H1 (cell line): ENCODE data around the gene RAD51D. TPM values are rescaled to one million over a fixed set of nuclear protein-coding genes. Genes with fewer than 3 reads are reported as not detected.

Source experiments
- CTCF ChIA-PET: fragments of 300-600 bp; sonication (Branson Sonifier 250); formaldehyde crosslinking; loops from one replicate; lab custom pipeline; 2021; ENCODE audit not compliant: partially characterized antibody; lab: Charles Lee
- POLR2A ChIA-PET: fragments of 300-600 bp; sonication (Branson Sonifier 250); formaldehyde crosslinking; loops from one replicate; lab custom pipeline; 2021; ENCODE audit warnings: inconsistent platforms; ENCODE audit not compliant: partially characterized antibody; lab: Charles Lee
- DNase-seq, 2 experiments: peaks; one replicate each; pipeline versions ENCODE4 v3.0.0 to v3.0.0-alpha.2; 2010 to 2022; ENCODE audit warnings: low spot score in 2 of 2, low read depth in 1 of 2, mixed read lengths in 1 of 2
- FAIRE-seq: peaks from 2 replicates; lab custom pipeline; 2011; peaks lifted over from hg19 to GRCh38; lab: Jason Lieb, UNC
- H2AFZ ChIP-seq: 2 replicates; pipeline ENCODE4 v1.8.1; 2012; ENCODE audit warnings: low read length, inconsistent platforms
- H2AK5ac ChIP-seq: 2 replicates; pipeline ENCODE4 v1.6.1; 2013; ENCODE audit warnings: low read depth, low read length
- H2BK120ac ChIP-seq: replicated peaks from 2 replicates; pipeline ENCODE3; 2013; ENCODE audit warnings: low read depth, low read length, inconsistent platforms
- H2BK12ac ChIP-seq: 2 replicates; pipeline ENCODE4 v1.6.1; 2013; ENCODE audit warnings: low read depth, low read length
- H2BK15ac ChIP-seq: 2 replicates; pipeline ENCODE4 v1.6.1; 2013; ENCODE audit warnings: low read length
- H2BK20ac ChIP-seq: 2 replicates; pipeline ENCODE4 v1.6.1; 2013; ENCODE audit warnings: low read length
- H2BK5ac ChIP-seq: 2 replicates; pipeline ENCODE4 v1.6.1; 2013; ENCODE audit warnings: low read depth, low read length
- H3K14ac ChIP-seq: 2 replicates; pipeline ENCODE4 v1.6.1; 2013; ENCODE audit warnings: inconsistent platforms; ENCODE audit not compliant: insufficient read length
- H3K18ac ChIP-seq: 2 replicates; pipeline ENCODE4 v1.6.1; 2013; ENCODE audit warnings: low read length; ENCODE audit errors: extremely low read depth
- H3K23ac ChIP-seq: 2 replicates; pipeline ENCODE4 v1.6.1; 2013; ENCODE audit warnings: inconsistent platforms; ENCODE audit not compliant: insufficient read length
- H3K23me2 ChIP-seq: 2 replicates; pipeline ENCODE4 v1.6.1; 2013; ENCODE audit warnings: low read depth, low read length
- H3K27ac ChIP-seq: 2 replicates; pipeline ENCODE4 v1.6.1; 2011; ENCODE audit warnings: low read depth, low read length, inconsistent platforms
- H3K27me3 ChIP-seq, 4 experiments: replicated peaks in 1 of 4; 1 replicate in 1 of 4; 2 replicates in 3 of 4; pipeline versions ENCODE4 v1.6.1 to v1.8.1; 2011 to 2013; ENCODE audit warnings: low read length in 3 of 4, mild to moderate bottlenecking in 3 of 4, inconsistent platforms in 2 of 4, mixed read lengths in 2 of 4, moderate library complexity in 1 of 4; ENCODE audit not compliant: control insufficient read depth in 3 of 4, insufficient read depth in 3 of 4; ENCODE audit errors: extremely low read depth in 1 of 4
- H3K36me3 ChIP-seq, 4 experiments: 2 replicates each; pipeline versions ENCODE4 v1.6.1 to v1.8.1; 2011 to 2013; ENCODE audit warnings: mild to moderate bottlenecking in 4 of 4, low read length in 3 of 4, moderate library complexity in 2 of 4, control low read depth in 1 of 4, inconsistent platforms in 1 of 4; ENCODE audit not compliant: insufficient read depth in 4 of 4, control insufficient read depth in 2 of 4
- H3K4ac ChIP-seq: replicated peaks from 2 replicates; pipeline ENCODE3; 2013; ENCODE audit warnings: low read length, low read depth, mixed read lengths, inconsistent platforms; ENCODE audit not compliant: insufficient read length
- H3K4me1 ChIP-seq, 4 experiments: replicated peaks in 1 of 4; 1 replicate in 1 of 4; 2 replicates in 3 of 4; pipeline versions ENCODE4 v1.6.1 to v1.8.1; 2011 to 2013; ENCODE audit warnings: low read length in 3 of 4, inconsistent platforms in 2 of 4, mixed read lengths in 1 of 4; ENCODE audit not compliant: insufficient read depth in 4 of 4, control insufficient read depth in 3 of 4
- H3K4me2 ChIP-seq, 2 experiments: 2 replicates each; pipeline versions ENCODE4 v1.6.1 to v1.8.1; 2011 to 2013; ENCODE audit warnings: low read depth in 2 of 2, low read length in 2 of 2, control low read depth in 1 of 2, inconsistent platforms in 1 of 2, mild to moderate bottlenecking in 1 of 2; ENCODE audit not compliant: insufficient read depth in 1 of 2
- H3K4me3 ChIP-seq, 4 experiments: fragments of 200-600, 300-600 bp in 1 of 4; sonication (generic), shearing (Covaris generic), sonication (Bioruptor Twin) in 1 of 4; 2 replicates each; pipeline versions ENCODE4 v1.5.1 to v1.8.1; 2011 to 2016; ENCODE audit warnings: low read length in 4 of 4, low read depth in 3 of 4, control low read depth in 2 of 4, inconsistent platforms in 2 of 4, mild to moderate bottlenecking in 2 of 4, mixed read lengths in 1 of 4, moderate library complexity in 1 of 4; ENCODE audit not compliant: insufficient read depth in 2 of 4; ENCODE audit errors: extremely low read depth in 1 of 4
- H3K56ac ChIP-seq: replicated peaks from 2 replicates; pipeline ENCODE3; 2013; ENCODE audit warnings: low read depth, mild to moderate bottlenecking, mixed read lengths, low read length, inconsistent platforms; ENCODE audit not compliant: insufficient read length
- H3K79me1 ChIP-seq: 2 replicates; pipeline ENCODE4 v1.6.1; 2013; ENCODE audit warnings: low read depth, low read length, control low read depth
- H3K79me2 ChIP-seq, 2 experiments: 2 replicates each; pipeline versions ENCODE4 v1.6.1 to v1.8.1; 2012 to 2013; ENCODE audit warnings: low read length in 2 of 2, mild to moderate bottlenecking in 2 of 2, inconsistent platforms in 1 of 2; ENCODE audit not compliant: insufficient read depth in 2 of 2, control insufficient read depth in 1 of 2
- H3K9ac ChIP-seq, 4 experiments: replicated peaks in 1 of 4; 1 replicate in 1 of 4; 2 replicates in 3 of 4; pipeline versions ENCODE4 v1.6.1 to v1.8.1; 2011 to 2013; ENCODE audit warnings: low read depth in 3 of 4, low read length in 3 of 4, control low read depth in 2 of 4, mild to moderate bottlenecking in 2 of 4, moderate library complexity in 2 of 4, inconsistent platforms in 1 of 4; ENCODE audit errors: extremely low read depth in 1 of 4
- H3K9me3 ChIP-seq, 2 experiments: 2 replicates each; pipeline versions ENCODE4 v1.6.1 to v1.8.1; 2012 to 2013; ENCODE audit warnings: mild to moderate bottlenecking in 2 of 2, moderate library complexity in 2 of 2, control low read depth in 1 of 2, inconsistent platforms in 1 of 2, low read depth in 1 of 2, low read length in 1 of 2, mixed read lengths in 1 of 2; ENCODE audit not compliant: insufficient read depth in 2 of 2
- H4K20me1 ChIP-seq, 2 experiments: replicated peaks in 1 of 2; 2 replicates each; pipeline versions ENCODE3 to v1.8.1; 2011 to 2013; ENCODE audit warnings: inconsistent platforms in 2 of 2, low read length in 2 of 2, mild to moderate bottlenecking in 1 of 2; ENCODE audit not compliant: insufficient read depth in 2 of 2, control insufficient read depth in 1 of 2
- H4K5ac ChIP-seq: 2 replicates; pipeline ENCODE4 v1.6.1; 2013; ENCODE audit warnings: low read length, low read depth, mixed read lengths, inconsistent platforms; ENCODE audit not compliant: insufficient read length
- H4K8ac ChIP-seq: 2 replicates; pipeline ENCODE4 v1.8.0; 2013; ENCODE audit warnings: mild to moderate bottlenecking, moderate library complexity, low read length, inconsistent platforms; ENCODE audit not compliant: insufficient read depth; ENCODE audit errors: extremely low read depth
- H4K91ac ChIP-seq: replicated peaks from 2 replicates; pipeline ENCODE3; 2013; ENCODE audit warnings: low read length, mixed read lengths, inconsistent platforms; ENCODE audit not compliant: insufficient read length
- CHD2 ChIP-seq: IDR thresholded peaks from 2 replicates; pipeline ENCODE4 v1.6.1; 2012; ENCODE audit warnings: low read length, improper control_type of control experiment
- CREB1 ChIP-seq: IDR thresholded peaks from 2 replicates; pipeline ENCODE4 v1.6.1; 2012; ENCODE audit warnings: inconsistent platforms
- EZH2 ChIP-seq: fragments of 200-600 bp; sonication (generic); IDR thresholded peaks from 2 replicates; pipeline ENCODE4 v1.7.1; 2012; ENCODE audit warnings: low read depth, mild to moderate bottlenecking, moderate library complexity, low read length, inconsistent platforms; ENCODE audit not compliant: severe bottlenecking
- KDM5A ChIP-seq: fragments of 200-600 bp; IDR thresholded peaks from 2 replicates; pipeline ENCODE4 v1.7.1; 2012; ENCODE audit warnings: mild to moderate bottlenecking, low read length, inconsistent platforms, mixed read lengths
- POLR2AphosphoS5 ChIP-seq: IDR thresholded peaks from 2 replicates; pipeline ENCODE4 v1.6.1; 2011; ENCODE audit warnings: low read depth, low read length
- SIRT6 ChIP-seq: IDR thresholded peaks from one replicate; pipeline ENCODE4 v1.7.1; 2012; ENCODE audit warnings: low read length, inconsistent platforms
- SP1 ChIP-seq: IDR thresholded peaks from 2 replicates; pipeline ENCODE4 v1.6.1; 2011; ENCODE audit warnings: low read depth, low read length
- TBP ChIP-seq: IDR thresholded peaks from 2 replicates; pipeline ENCODE4 v1.6.1; 2011; ENCODE audit warnings: low read depth, low read length, improper control_type of control experiment
- TCF12 ChIP-seq: IDR thresholded peaks from 2 replicates; pipeline ENCODE4 v1.6.1; 2011; ENCODE audit warnings: low read depth, mild to moderate bottlenecking, low read length
- WGBS, 2 experiments: shearing (Covaris generic) in 1 of 2; methylation state at CpG; one replicate each; pipeline versions ENCODE4 v1.1.6 to v1.1.7; 2013 to 2015; ENCODE audit warnings: low lambda C conversion rate in 2 of 2, mixed read lengths in 2 of 2, inconsistent platforms in 1 of 2, low coverage in 1 of 2, missing lambda C conversion rate in 1 of 2; ENCODE audit not compliant: insufficient replicate concordance in 2 of 2, insufficient coverage in 1 of 2, insufficient read length in 1 of 2; ENCODE audit errors: extremely low coverage in 1 of 2, missing lambda C conversion rate in 1 of 2; 5-methylcytosine and 5-hydroxymethylcytosine counted together
- polyA plus RNA-seq, 7 experiments: library from polyadenylated mRNA; depleted of rRNA in 3 of 7; stranded (reverse) in 5 of 7; unstranded in 2 of 7; fragments of >200 nt in 5 of 7; fragments of 200-250 nt in 2 of 7; gene quantifications; 1 replicate in 5 of 7; 2 replicates in 1 of 7; 4 replicates in 1 of 7; pipeline versions ENCODE4 v1.2.1 to v1.2.3, GENCODE V29; 2011 to 2013; ENCODE audit warnings: missing spikeins in 2 of 7, mixed read lengths in 2 of 7
- total RNA-seq: library from RNA; stranded (reverse); fragmentation: NEBNext Ultra II Directional; extraction: Animal tissue kit (Norgen Biotek cat#: 25700); gene quantifications from 2 replicates; pipeline ENCODE4 v1.2.1, GENCODE V29; 2021

RAD51D gene
- total and polyA plus RNA-seq, 2 of the 8 experiments (the other 6 are each of a cell fraction or from before 2014, with no cell fraction given): 10.2 to 12.9 TPM

GRCh38 chr17:35147375-35147905, 27.8 kb upstream of the RAD51D start, which contains the start of gene UNC45B:
UNC45B (plus strand) TSS chr17:35147817; CDS start chr17:35148264, 447 bp downstream.
- DNase-seq: no peak
- Histone ChIP-seq H3K79me1 (no peaks in the 10 kb centered on the region), H3K18ac (no peak within 1 kb of the TSS; the same call in 1 of the 2 replicates), H3K23ac (no peak within 1 kb of the TSS), H3K79me2 (no peaks in the 10 kb centered on the region), H3K4me2 (no peak within 1 kb of the TSS), H2BK12ac (peak within 1 kb of the TSS; percentile 9; the same call in 1 of the 2 replicates)
- TF ChIP-seq TBP (no peak), EZH2 (no peak), CREB1 (no peak), TCF12 (no peak), SP1 (no peak), KDM5A (no peak), SIRT6 (no peak), CHD2 (no peak), POLR2AphosphoS5 (no peak)
- TF ChIP-seq, all 59 proteins: peak for 0
- Histone ChIP-seq H3K14ac (no peak within 1 kb of the TSS), H2BK120ac (no peak within 1 kb of the TSS), H4K8ac (no peak within 1 kb of the TSS; the same call in 1 of the 2 replicates), H3K4me1 (peaks cover 0 to 3% (median 1%) of the 10 kb centered on the region in 4 experiments; a peak in 2 of 7 replicates), H2AFZ (no peak within 1 kb of the TSS), H3K27me3 (no peaks in the 10 kb centered on the region), H4K5ac (no peak within 1 kb of the TSS), H2BK15ac (0 out of 2 replicates have a peak within 1 kb of the TSS, but pooled peaks have one; percentile 34), H2BK5ac (no peak within 1 kb of the TSS), H3K27ac (no peak within 1 kb of the TSS), H3K4ac (no peak within 1 kb of the TSS), H2AK5ac (no peak within 1 kb of the TSS), H2BK20ac (0 out of 2 replicates have a peak within 1 kb of the TSS, but pooled peaks have one; percentile 61), H4K20me1 (no peaks in the 10 kb centered on the region), H4K91ac (no peak within 1 kb of the TSS), H3K36me3 (no peaks in the 10 kb centered on the region), H3K9ac (no peak within 1 kb of the TSS), H3K9me3 (no peaks in the 10 kb centered on the region), H3K4me3 (no peak within 1 kb of the TSS), H3K56ac (no peak within 1 kb of the TSS), H3K23me2 (no peaks in the 10 kb centered on the region)
- ChIA-PET POLR2A (interaction anchor here (1.1 to 2.6 kb wide), 3 partner anchors 10 to 20 kb away, joined by 3 to 10 read pairs (median 4); no protein-coding TSS in a partner anchor), CTCF (interaction anchor here (1.3 to 2.6 kb wide), 2 partner anchors 20 to 387 kb away, joined by 3 to 9 read pairs; no protein-coding TSS in a partner anchor)
- no peak for FAIRE-seq
- 64% methylated on average over 4 of the region's 4 CpGs; no CpG with 5 or more reads in 1 of the 2 experiments for WGBS, 2 experiments
